ENCODE measurements around the gene OSBPL9.

OSBPL9 gene

GRCh38 chr1:51753969-51754368 lies 137.1 kb downstream of the OSBPL9 start:
- Histone ChIP-seq H3K36me3 (ENCODE audit: control insufficient read depth, insufficient read depth, low read length) (peaks cover 13% of the 10 kb centered on the region), H3K4me3 (replicated peaks; ENCODE audit: low read depth, low read length) (no peak overlapping the region), H3K27me3 (replicated peaks; ENCODE audit: control insufficient read depth, insufficient read depth, low read length) (no peaks in the 10 kb centered on the region)
- DNase-seq (ENCODE audit: extremely low read depth, insufficient read length), result no peak
- TF ChIP-seq, protein P1, sequence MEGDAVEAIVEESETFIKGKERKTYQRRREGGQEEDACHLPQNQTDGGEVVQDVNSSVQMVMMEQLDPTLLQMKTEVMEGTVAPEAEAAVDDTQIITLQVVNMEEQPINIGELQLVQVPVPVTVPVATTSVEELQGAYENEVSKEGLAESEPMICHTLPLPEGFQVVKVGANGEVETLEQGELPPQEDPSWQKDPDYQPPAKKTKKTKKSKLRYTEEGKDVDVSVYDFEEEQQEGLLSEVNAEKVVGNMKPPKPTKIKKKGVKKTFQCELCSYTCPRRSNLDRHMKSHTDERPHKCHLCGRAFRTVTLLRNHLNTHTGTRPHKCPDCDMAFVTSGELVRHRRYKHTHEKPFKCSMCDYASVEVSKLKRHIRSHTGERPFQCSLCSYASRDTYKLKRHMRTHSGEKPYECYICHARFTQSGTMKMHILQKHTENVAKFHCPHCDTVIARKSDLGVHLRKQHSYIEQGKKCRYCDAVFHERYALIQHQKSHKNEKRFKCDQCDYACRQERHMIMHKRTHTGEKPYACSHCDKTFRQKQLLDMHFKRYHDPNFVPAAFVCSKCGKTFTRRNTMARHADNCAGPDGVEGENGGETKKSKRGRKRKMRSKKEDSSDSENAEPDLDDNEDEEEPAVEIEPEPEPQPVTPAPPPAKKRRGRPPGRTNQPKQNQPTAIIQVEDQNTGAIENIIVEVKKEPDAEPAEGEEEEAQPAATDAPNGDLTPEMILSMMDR (IDR thresholded peaks at IDR 0.05; ENCODE audit: insufficient read depth, low read length, poor library complexity, severe bottlenecking), result no peak

DNA sequence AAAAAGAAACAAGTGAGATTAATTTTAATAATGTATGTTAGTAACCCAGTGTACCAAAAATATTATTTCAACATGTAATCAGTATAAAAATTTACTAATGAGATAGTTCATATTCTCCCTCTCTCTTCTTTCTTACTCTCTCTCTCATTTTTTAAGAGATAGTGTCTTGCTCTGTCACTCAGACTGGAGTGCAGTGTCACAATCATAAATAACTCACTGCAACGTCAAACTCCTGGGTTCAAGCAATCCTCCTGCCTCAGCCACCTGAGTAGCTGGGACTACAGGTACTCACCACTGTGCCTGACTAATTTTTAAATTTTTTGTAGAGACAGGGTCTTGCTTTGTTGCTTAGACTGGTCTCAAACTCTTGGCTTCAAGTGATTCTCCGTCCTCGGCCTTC lies 137.8 kb downstream of the OSBPL9 start:
- H3K36me3 ChIP-seq (ENCODE audit: control insufficient read depth, insufficient read depth, low read length), result peaks cover 11% of the 10 kb centered on the region
- no peak for DNase-seq (ENCODE audit: extremely low read depth, insufficient read length)
- H3K4me3 ChIP-seq (replicated peaks; ENCODE audit: low read depth, low read length), result no peak overlapping the region
- H3K27me3 ChIP-seq (replicated peaks; ENCODE audit: control insufficient read depth, insufficient read depth, low read length), result no peaks in the 10 kb centered on the region
- TF ChIP-seq, protein P1 (IDR thresholded peaks at IDR 0.05; ENCODE audit: insufficient read depth, low read length, poor library complexity, severe bottlenecking), result no peak

DNA sequence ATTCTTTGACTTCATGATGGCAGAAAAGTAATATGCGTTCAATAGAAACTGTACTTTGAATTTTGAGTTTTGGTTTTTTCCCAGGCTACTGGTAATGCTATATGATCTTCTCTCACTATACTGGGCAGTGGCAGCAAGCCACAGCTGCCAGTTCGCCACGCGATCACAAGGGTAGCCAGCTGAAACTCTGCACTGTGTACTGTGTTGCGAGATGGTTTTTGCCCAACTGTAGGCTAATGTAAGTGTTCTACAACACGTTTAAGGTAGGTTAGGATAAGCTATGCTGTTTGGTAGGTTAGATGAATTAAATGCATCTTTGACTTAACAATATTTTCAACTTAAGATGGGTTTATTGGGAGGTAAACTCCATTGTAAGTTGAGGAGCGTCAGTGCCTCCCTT lies 138.5 kb downstream of the OSBPL9 start:
- Histone ChIP-seq H3K36me3 (ENCODE audit: control insufficient read depth, insufficient read depth, low read length) (peaks cover 11% of the 10 kb centered on the region), H3K4me3 (replicated peaks; ENCODE audit: low read depth, low read length) (no peak overlapping the region), H3K27me3 (replicated peaks; ENCODE audit: control insufficient read depth, insufficient read depth, low read length) (no peaks in the 10 kb centered on the region)
- no peak for DNase-seq (ENCODE audit: extremely low read depth, insufficient read length)
- TF ChIP-seq, protein P1 (IDR thresholded peaks at IDR 0.05; ENCODE audit: insufficient read depth, low read length, poor library complexity, severe bottlenecking), result no peak

GRCh38 chr1:51756290-51756689 lies 139.4 kb downstream of the OSBPL9 start:
- no peak overlapping the region for H3K4me3 ChIP-seq (replicated peaks; ENCODE audit: low read depth, low read length)
- no peaks in the 10 kb centered on the region for H3K27me3 ChIP-seq (replicated peaks; ENCODE audit: control insufficient read depth, insufficient read depth, low read length)
- DNase-seq (ENCODE audit: extremely low read depth, insufficient read length), result no peak
- TF ChIP-seq, protein P1 (IDR thresholded peaks at IDR 0.05; ENCODE audit: insufficient read depth, low read length, poor library complexity, severe bottlenecking), result no peak
- peaks cover 11% of the 10 kb centered on the region for H3K36me3 ChIP-seq (ENCODE audit: control insufficient read depth, insufficient read depth, low read length)

GRCh38 chr1:51758310-51758709 lies 141.4 kb downstream of the OSBPL9 start:
- Histone ChIP-seq H3K27me3 (replicated peaks; ENCODE audit: control insufficient read depth, insufficient read depth, low read length) (no peaks in the 10 kb centered on the region), H3K4me3 (replicated peaks; ENCODE audit: low read depth, low read length) (no peak overlapping the region), H3K36me3 (ENCODE audit: control insufficient read depth, insufficient read depth, low read length) (peaks cover 5% of the 10 kb centered on the region; the same call in 1 of the 2 replicates)
- TF ChIP-seq, protein P1 (IDR thresholded peaks at IDR 0.05; ENCODE audit: insufficient read depth, low read length, poor library complexity, severe bottlenecking), result no peak
- DNase-seq (ENCODE audit: extremely low read depth, insufficient read length), result no peak

GRCh38 chr1:51760872-51761271 lies 144.0 kb downstream of the OSBPL9 start:
- Histone ChIP-seq H3K4me3 (replicated peaks; ENCODE audit: low read depth, low read length) (no peak overlapping the region), H3K27me3 (replicated peaks; ENCODE audit: control insufficient read depth, insufficient read depth, low read length) (no peaks in the 10 kb centered on the region), H3K36me3 (ENCODE audit: control insufficient read depth, insufficient read depth, low read length) (peaks cover 3% of the 10 kb centered on the region)
- no peak for DNase-seq (ENCODE audit: extremely low read depth, insufficient read length)
- TF ChIP-seq, protein P1 (IDR thresholded peaks at IDR 0.05; ENCODE audit: insufficient read depth, low read length, poor library complexity, severe bottlenecking), result no peak
